GM12874 (cell line): ENCODE measurements around the gene PREX1.

Experiments used
- CTCF ChIP-seq: IDR thresholded peaks from 2 replicates; pipeline ENCODE4 v1.5.1; 2011; ENCODE audit warnings: low read depth, mild to moderate bottlenecking, control low read depth, low read length, moderate library complexity; ENCODE audit not compliant: insufficient read depth

Gene PREX1

GRCh38 chr20:48761874-48762273, 65.9 kb downstream of the PREX1 start:
- no peak for TF ChIP-seq CTCF

- no peak for TF ChIP-seq CTCF
Observed at GRCh38 chr20:48761023-48761785, 66.6 kb downstream of the PREX1 start.

- TF ChIP-seq CTCF, result no peak
Observed at GRCh38 chr20:48760403-48760983, 67.3 kb downstream of the PREX1 start.

- no peak for TF ChIP-seq CTCF
Observed at GRCh38 chr20:48759631-48760245, 68.1 kb downstream of the PREX1 start.

- TF ChIP-seq CTCF, result no peak
Observed at GRCh38 chr20:48758206-48758820, 69.5 kb downstream of the PREX1 start.

- no peak for TF ChIP-seq CTCF
Observed at GRCh38 chr20:48754292-48754691, 73.5 kb downstream of the PREX1 start.

- TF ChIP-seq CTCF, result no peak
Observed at GRCh38 chr20:48752963-48753362, 74.8 kb downstream of the PREX1 start.
